ENCODE data around the gene SUCNR1.

- TF ChIP-seq POLR2A (IDR thresholded peaks at IDR 0.05): no peak
- no peak for TF ChIP-seq CTCF (IDR thresholded peaks at IDR 0.05)
- no peak for TF ChIP-seq POLR2AphosphoS5 (IDR thresholded peaks at IDR 0.05; ENCODE audit: insufficient read depth in 1 of 2, low read depth in 1 of 2)
These were observed 51.3 kb downstream of the SUCNR1 start for GRCh38 chr3:151924753-151925152.
